IMR-90 (cell line): ENCODE measurements around the gene ASXL1. TPM values are rescaled to one million over a fixed set of nuclear protein-coding genes. Genes with fewer than 3 reads are reported as not detected.

Source experiments
- ATAC-seq: fragments of 200-7000 bp; cut with Tn5 transposase; 2 replicates; pipeline ENCODE4 v1.9.1; 2020; ENCODE audit warnings: low read depth, mild to moderate bottlenecking, moderate library complexity
- BruUV-seq: library from RNA; stranded (reverse); fragments of 400-500 nt; replicated peaks from 2 replicates; lab custom pipeline; 2021; lab: Mats Ljungman, UMichigan
- CTCF ChIA-PET: fragments of 300-600 bp; formaldehyde crosslinking; extraction: SDS; loops from one replicate; lab custom pipeline; 2021; ENCODE audit warnings: antibody characterized with exemption; lab: Yijun Ruan, JAX
- POLR2A ChIA-PET: fragments of 300-600 bp; sonication (Branson Sonifier 250); formaldehyde crosslinking; loops from one replicate; lab custom pipeline; 2022; ENCODE audit warnings: antibody characterized with exemption; ENCODE audit not compliant: unreplicated experiment; lab: Charles Lee
- DNase-seq: peaks from one replicate; pipeline ENCODE4 v3.0.0; 2013
- H2AFZ ChIP-seq: replicated peaks from 2 replicates; pipeline ENCODE3; 2013; ENCODE audit warnings: low read length, mild to moderate bottlenecking; ENCODE audit not compliant: poor library complexity
- H2AK5ac ChIP-seq: 2 replicates; pipeline ENCODE4 v1.6.1; 2013; ENCODE audit warnings: low read depth, low read length, inconsistent platforms
- H2AK9ac ChIP-seq: replicated peaks from 2 replicates; pipeline ENCODE3; 2013; ENCODE audit warnings: mild to moderate bottlenecking, low read depth, low read length, moderate library complexity; ENCODE audit not compliant: poor library complexity
- H2BK120ac ChIP-seq: 2 replicates; pipeline ENCODE4 v1.6.1; 2013; ENCODE audit warnings: low read depth, low read length, inconsistent platforms
- H2BK15ac ChIP-seq: 3 replicates; pipeline ENCODE4 v1.6.1; 2013; ENCODE audit warnings: low read depth, low read length, inconsistent platforms
- H2BK20ac ChIP-seq: 2 replicates; pipeline ENCODE4 v1.6.1; 2013; ENCODE audit warnings: low read depth, mild to moderate bottlenecking, inconsistent platforms, low read length, moderate library complexity
- H2BK5ac ChIP-seq: 2 replicates; pipeline ENCODE4 v1.6.1; 2013; ENCODE audit warnings: mild to moderate bottlenecking, low read depth, low read length, inconsistent platforms; ENCODE audit not compliant: poor library complexity, severe bottlenecking
- H3K14ac ChIP-seq: replicated peaks from 2 replicates; pipeline ENCODE4 v1.6.1; 2013; ENCODE audit warnings: low read depth, low read length, inconsistent platforms
- H3K18ac ChIP-seq: 2 replicates; pipeline ENCODE4 v1.6.1; 2013; ENCODE audit warnings: low read depth, low read length, control low read depth
- H3K23ac ChIP-seq: 2 replicates; pipeline ENCODE4 v1.6.1; 2013; ENCODE audit warnings: low read depth, low read length, inconsistent platforms
- H3K27ac ChIP-seq: 2 replicates; pipeline ENCODE4 v1.5.1; 2013; ENCODE audit warnings: mild to moderate bottlenecking, control low read depth, low read length; ENCODE audit not compliant: insufficient read depth
- H3K27me3 ChIP-seq: 2 replicates; pipeline ENCODE4 v1.6.1; 2013; ENCODE audit warnings: low read length; ENCODE audit not compliant: control insufficient read depth, insufficient read depth
- H3K36me3 ChIP-seq: 2 replicates; pipeline ENCODE4 v1.6.1; 2013; ENCODE audit warnings: low read length, mixed read lengths; ENCODE audit not compliant: control insufficient read depth, insufficient read depth
- H3K4ac ChIP-seq: 2 replicates; pipeline ENCODE4 v1.6.1; 2013; ENCODE audit warnings: low read depth, low read length, inconsistent platforms
- H3K4me1 ChIP-seq: 2 replicates; pipeline ENCODE4 v1.6.1; 2013; ENCODE audit warnings: low read length, mixed read lengths; ENCODE audit not compliant: control insufficient read depth, insufficient read depth
- H3K4me2 ChIP-seq: 2 replicates; pipeline ENCODE4 v1.6.1; 2013; ENCODE audit warnings: low read depth, mild to moderate bottlenecking, control low read depth, low read length, moderate library complexity
- H3K4me3 ChIP-seq: 2 replicates; pipeline ENCODE4 v1.5.1; 2013; ENCODE audit warnings: low read depth, mild to moderate bottlenecking, control low read depth, low read length, moderate library complexity; ENCODE audit not compliant: insufficient read depth
- H3K56ac ChIP-seq: 2 replicates; pipeline ENCODE4 v1.6.1; 2013; ENCODE audit warnings: low read length, inconsistent platforms; ENCODE audit not compliant: insufficient read depth; ENCODE audit errors: extremely low read depth
- H3K79me1 ChIP-seq, 2 experiments: 2 replicates each; pipeline ENCODE4 v1.6.1; 2013; ENCODE audit warnings: low read length in 2 of 2, inconsistent platforms in 1 of 2, low read depth in 1 of 2
- H3K9ac ChIP-seq: 2 replicates; pipeline ENCODE4 v1.6.1; 2013; ENCODE audit warnings: low read depth, low read length, control low read depth
- H3K9me1 ChIP-seq: 2 replicates; pipeline ENCODE4 v1.6.1; 2013; ENCODE audit warnings: low read length, inconsistent platforms; ENCODE audit not compliant: insufficient read depth
- H3K9me3 ChIP-seq: 2 replicates; pipeline ENCODE4 v1.6.1; 2013; ENCODE audit warnings: low read length; ENCODE audit not compliant: control insufficient read depth, insufficient read depth
- H4K20me1 ChIP-seq: 2 replicates; pipeline ENCODE4 v1.6.1; 2013; ENCODE audit warnings: low read length, inconsistent platforms; ENCODE audit not compliant: insufficient read depth
- H4K5ac ChIP-seq: 2 replicates; pipeline ENCODE4 v1.6.1; 2013; ENCODE audit warnings: mild to moderate bottlenecking, low read depth, low read length, control low read depth
- H4K8ac ChIP-seq, 2 experiments: 2 replicates each; pipeline ENCODE4 v1.6.1; 2013; ENCODE audit warnings: low read depth in 2 of 2, low read length in 2 of 2, control low read depth in 1 of 2, inconsistent platforms in 1 of 2
- H4K91ac ChIP-seq: 2 replicates; pipeline ENCODE4 v1.6.1; 2013; ENCODE audit warnings: low read depth, low read length, inconsistent platforms; ENCODE audit not compliant: insufficient read depth
- BHLHE40 ChIP-seq: fragments of 150-350 bp; IDR thresholded peaks from 2 replicates; pipeline ENCODE4 v1.6.1; 2016; ENCODE audit warnings: mild to moderate bottlenecking, low read depth, low read length
- CHD1 ChIP-seq: IDR thresholded peaks from 2 replicates; pipeline ENCODE4 v1.6.1; 2012; ENCODE audit warnings: low read depth, low read length, improper control_type of control experiment
- FOS ChIP-seq: fragments of 150-350 bp; IDR thresholded peaks from 2 replicates; pipeline ENCODE4 v1.6.1; 2016; ENCODE audit warnings: low read depth, low read length
- MAZ ChIP-seq: IDR thresholded peaks from 2 replicates; pipeline ENCODE4 v1.6.1; 2012; ENCODE audit warnings: low read depth, mild to moderate bottlenecking, low read length, improper control_type of control experiment, moderate library complexity, borderline replicate concordance
- MXI1 ChIP-seq: IDR thresholded peaks from 2 replicates; pipeline ENCODE4 v1.6.1; 2012; ENCODE audit warnings: low read depth, mild to moderate bottlenecking, low read length, moderate library complexity, borderline replicate concordance
- NFE2L2 ChIP-seq: fragments of 150-350 bp; IDR thresholded peaks from 2 replicates; pipeline ENCODE4 v1.6.1; 2016; ENCODE audit warnings: low read depth, mild to moderate bottlenecking, low read length
- POLR2A ChIP-seq: IDR thresholded peaks from 2 replicates; pipeline ENCODE4 v1.6.1; 2012; ENCODE audit warnings: mild to moderate bottlenecking, low read depth, low read length
- RAD21 ChIP-seq: IDR thresholded peaks from 2 replicates; pipeline ENCODE4 v1.6.1; 2012; ENCODE audit warnings: low read length, improper control_type of control experiment
- RCOR1 ChIP-seq: IDR thresholded peaks from 2 replicates; pipeline ENCODE4 v1.6.1; 2012; ENCODE audit warnings: mild to moderate bottlenecking, low read length, improper control_type of control experiment; ENCODE audit not compliant: insufficient replicate concordance
- WGBS, 2 experiments: methylation state at CpG; one replicate each; pipeline versions ENCODE4 v1.1.5 to v1.1.7; 2013; ENCODE audit warnings: missing lambda C conversion rate in 2 of 2; ENCODE audit not compliant: insufficient read length in 1 of 2; ENCODE audit errors: extremely low coverage in 2 of 2; 5-methylcytosine and 5-hydroxymethylcytosine counted together
- dilution Hi-C: fragments of 300-500 bp; cut with HindIII; formaldehyde crosslinking; loops from one replicate; pipeline ENCODE4 v1.14.3; 2018; ENCODE audit warnings: low sequenced_read_pairs; ENCODE audit not compliant: unreplicated experiment
- in situ Hi-C: fragments of 300-500 bp; cut with MboI; formaldehyde crosslinking; loops from 3 replicates; pipeline ENCODE4 v1.14.3; 2019; ENCODE audit warnings: low sequenced_read_pairs, inconsistent platforms, mixed read lengths
- intact Hi-C: fragments of 100-400 bp; cut with micrococcal nuclease; formaldehyde crosslinking; loops from 2 replicates; pipeline ENCODE4 v1.10.0; 2022
- polyA plus RNA-seq, 3 experiments: library from polyadenylated mRNA; depleted of rRNA; stranded (reverse); fragments of >200 nt; gene quantifications; 2 replicates each; pipeline ENCODE4 v1.2.3, GENCODE V29; 2012; ENCODE audit warnings: low replicate concordance in 1 of 3
- total RNA-seq: library from RNA; depleted of rRNA; stranded (reverse); fragments of >200 nt; gene quantifications from 2 replicates; pipeline ENCODE4 v1.2.3, GENCODE V29; 2012
- TF ChIP-seq, protein P1 (sequence below): fragments of 150-350 bp; IDR thresholded peaks from 2 replicates; pipeline ENCODE4 v1.6.1; 2016; ENCODE audit warnings: low read depth, mild to moderate bottlenecking, low read length, moderate library complexity, borderline replicate concordance
- TF ChIP-seq, protein P2 (sequence below): fragments of 150-350 bp; IDR thresholded peaks from 2 replicates; pipeline ENCODE4 v1.6.1; 2017; ENCODE audit warnings: mild to moderate bottlenecking, antibody characterized with exemption, low read length, low read depth

Gene ASXL1
- total and polyA plus RNA-seq, 2 of the 4 experiments (the other 2 are of a cell fraction), result 29.9 to 37.1 TPM

DNA sequence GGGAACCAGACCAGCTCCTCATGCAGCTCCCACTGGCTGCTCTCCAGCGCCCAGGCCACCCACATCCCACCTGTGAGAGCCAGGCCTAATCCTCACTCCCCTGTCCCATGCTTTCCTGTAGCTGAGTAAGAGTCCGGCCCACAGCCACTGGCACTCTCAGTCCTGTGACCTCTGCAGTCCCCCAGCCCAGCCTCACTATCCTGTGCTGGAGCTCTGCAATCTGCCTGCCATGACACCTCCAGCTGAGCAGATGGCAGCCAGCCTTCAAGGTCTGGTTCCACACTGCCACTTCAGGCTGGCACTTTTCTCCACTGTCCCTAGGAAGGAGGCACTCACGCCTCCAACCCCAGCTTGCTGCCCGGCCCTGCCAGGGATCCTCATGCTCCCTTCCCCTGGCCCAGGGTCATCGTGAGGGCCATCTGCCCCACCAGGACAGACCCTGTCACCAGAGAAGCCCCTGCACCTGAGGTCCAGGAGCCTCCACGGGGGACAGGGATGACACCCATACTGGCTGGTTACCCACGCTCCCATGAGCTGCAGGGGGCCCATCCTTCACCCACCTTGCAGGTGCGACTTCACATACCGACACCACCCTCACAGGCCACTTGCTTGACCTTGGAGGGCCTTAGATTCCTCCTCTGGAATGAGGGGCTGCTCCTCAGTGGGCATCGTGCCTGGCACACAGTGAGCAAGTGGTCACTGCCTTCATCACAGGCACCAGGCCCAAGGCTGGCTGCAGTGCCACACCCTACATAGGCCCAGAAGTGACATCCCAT lies 100.1 kb downstream of the ASXL1 start (continued):
- TF ChIP-seq MAZ, result no peak

DNA sequence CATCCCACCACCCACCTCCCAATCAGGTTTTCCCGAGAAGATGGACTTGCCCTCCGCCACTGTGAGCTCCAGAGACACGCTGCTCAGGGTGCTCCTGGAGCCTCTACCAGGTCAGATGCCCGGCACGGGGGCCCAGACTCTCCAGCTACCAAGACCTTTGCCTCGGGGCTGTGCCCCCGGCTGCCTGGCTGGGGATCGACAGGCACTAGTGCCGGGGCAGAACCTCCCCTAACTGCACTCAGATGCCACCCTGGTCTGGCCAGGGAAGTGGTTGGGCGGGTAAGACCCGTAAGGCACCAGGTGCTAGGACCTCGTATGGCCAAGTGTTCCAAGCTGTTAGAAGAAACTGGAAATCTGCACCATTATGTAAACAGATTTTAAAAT lies 100.7 kb downstream of the ASXL1 start:
- no peak overlapping the region for H2AK5ac ChIP-seq
- H2AFZ ChIP-seq, result no peak overlapping the region
- H2BK15ac ChIP-seq, result no peak overlapping the region
- no peak overlapping the region for H3K18ac ChIP-seq
- H3K79me1 ChIP-seq, result peaks cover 33 to 76% of the 10 kb centered on the region in 2 experiments
- dilution Hi-C loops, result no loop called here
- intact Hi-C loops, result no loop called here
- ATAC-seq (no peak), DNase-seq (no peak)
- no peak overlapping the region for H2BK120ac ChIP-seq
- no peaks in the 10 kb centered on the region for H3K9me3 ChIP-seq
- WGBS, 2 experiments, result no CpG with 5 or more reads among the region's 12 CpGs
- no peak overlapping the region for H4K8ac ChIP-seq
- H3K9ac ChIP-seq, result no peak overlapping the region
- H3K27me3 ChIP-seq, result no peaks in the 10 kb centered on the region
- H4K91ac ChIP-seq, result no peak overlapping the region
- no peak overlapping the region for H3K4ac ChIP-seq
- peaks cover 31% of the 10 kb centered on the region for H4K20me1 ChIP-seq
- no peak overlapping the region for H2BK5ac ChIP-seq
- POLR2A ChIA-PET, result no interaction called here
- H3K14ac ChIP-seq, result no peak overlapping the region
- no peak overlapping the region for H3K4me3 ChIP-seq
- in situ Hi-C loops, result no loop called here
- H3K27ac ChIP-seq, result no peak overlapping the region
- H3K4me2 ChIP-seq, result no peak overlapping the region
- H2BK20ac ChIP-seq, result no peak overlapping the region
- no TSS peak for BruUV-seq
- CTCF ChIA-PET, result interaction anchor here (0.6 kb wide), 1 partner anchor 652 kb away, joined by 4 read pairs; no protein-coding TSS in a partner anchor
- no peak overlapping the region for H2AK9ac ChIP-seq
- TF ChIP-seq NFE2L2 (no peak), RCOR1 (no peak), MXI1 (no peak), MAZ (no peak), CHD1 (no peak), BHLHE40 (no peak), RAD21 (no peak), FOS (no peak), POLR2A (no peak)
- TF ChIP-seq, protein P1, sequence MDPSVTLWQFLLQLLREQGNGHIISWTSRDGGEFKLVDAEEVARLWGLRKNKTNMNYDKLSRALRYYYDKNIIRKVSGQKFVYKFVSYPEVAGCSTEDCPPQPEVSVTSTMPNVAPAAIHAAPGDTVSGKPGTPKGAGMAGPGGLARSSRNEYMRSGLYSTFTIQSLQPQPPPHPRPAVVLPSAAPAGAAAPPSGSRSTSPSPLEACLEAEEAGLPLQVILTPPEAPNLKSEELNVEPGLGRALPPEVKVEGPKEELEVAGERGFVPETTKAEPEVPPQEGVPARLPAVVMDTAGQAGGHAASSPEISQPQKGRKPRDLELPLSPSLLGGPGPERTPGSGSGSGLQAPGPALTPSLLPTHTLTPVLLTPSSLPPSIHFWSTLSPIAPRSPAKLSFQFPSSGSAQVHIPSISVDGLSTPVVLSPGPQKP, result no peak
- TF ChIP-seq, protein P2, sequence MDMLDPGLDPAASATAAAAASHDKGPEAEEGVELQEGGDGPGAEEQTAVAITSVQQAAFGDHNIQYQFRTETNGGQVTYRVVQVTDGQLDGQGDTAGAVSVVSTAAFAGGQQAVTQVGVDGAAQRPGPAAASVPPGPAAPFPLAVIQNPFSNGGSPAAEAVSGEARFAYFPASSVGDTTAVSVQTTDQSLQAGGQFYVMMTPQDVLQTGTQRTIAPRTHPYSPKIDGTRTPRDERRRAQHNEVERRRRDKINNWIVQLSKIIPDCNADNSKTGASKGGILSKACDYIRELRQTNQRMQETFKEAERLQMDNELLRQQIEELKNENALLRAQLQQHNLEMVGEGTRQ, result no peak
- peaks cover 19% of the 10 kb centered on the region for H3K4me1 ChIP-seq
- H3K9me1 ChIP-seq, result peaks cover 20% of the 10 kb centered on the region; the same call in 1 of the 2 replicates
- no peak overlapping the region for H4K5ac ChIP-seq
- no peak overlapping the region for H3K56ac ChIP-seq
- no peak overlapping the region for H3K23ac ChIP-seq
- H3K36me3 ChIP-seq, result peaks cover 24% of the 10 kb centered on the region
